Urinary bladder (tissue), 4 donors: ENCODE results near the gene PHKG2. TPM values are rescaled to one million over a fixed set of nuclear protein-coding genes. Genes with fewer than 3 reads are reported as not detected.

Experiments used
- DNase-seq: peaks from one replicate; pipeline ENCODE4 v3.0.0-alpha.2; 2015; ENCODE audit errors: extremely low spot score
- H3K27ac ChIP-seq: one replicate; pipeline ENCODE4 v1.5.1; 2013; ENCODE audit warnings: low read depth, mild to moderate bottlenecking, moderate library complexity
- H3K36me3 ChIP-seq: one replicate; pipeline ENCODE4 v1.6.1; 2013; ENCODE audit warnings: mild to moderate bottlenecking, moderate library complexity; ENCODE audit not compliant: insufficient read depth
- H3K4me1 ChIP-seq: one replicate; pipeline ENCODE4 v1.6.1; 2013; ENCODE audit warnings: mild to moderate bottlenecking, moderate library complexity; ENCODE audit not compliant: insufficient read depth
- H3K4me3 ChIP-seq: one replicate; pipeline ENCODE4 v1.5.1; 2013; ENCODE audit warnings: low read depth, low read length
- WGBS: extraction: QIAGEN DNeasy Blood & Tissue Kit; methylation state at CpG from one replicate; pipeline ENCODE4 v1.1.7; 2013; 5-methylcytosine and 5-hydroxymethylcytosine counted together
- polyA plus RNA-seq: library from polyadenylated mRNA; stranded (reverse); fragments of 200-250 nt; gene quantifications from one replicate; pipeline ENCODE4 v1.2.3, GENCODE V29; 2013
- small RNA-seq: library from RNA; depleted of rRNA; stranded (forward); fragments of <200 nt; gene quantifications from one replicate; pipeline ENCODE3, GENCODE V24; 2014
- total RNA-seq: library from RNA; depleted of rRNA; stranded (reverse); fragments of >200 nt; gene quantifications from one replicate; pipeline ENCODE4 v1.2.3, GENCODE V29; 2014
- donor health status: healthy with polysubstance abuse.
- donor health status: healthy.

The PHKG2 gene
- total and polyA plus RNA-seq, 2 donors: 9.1 to 28.9 TPM

DNA sequence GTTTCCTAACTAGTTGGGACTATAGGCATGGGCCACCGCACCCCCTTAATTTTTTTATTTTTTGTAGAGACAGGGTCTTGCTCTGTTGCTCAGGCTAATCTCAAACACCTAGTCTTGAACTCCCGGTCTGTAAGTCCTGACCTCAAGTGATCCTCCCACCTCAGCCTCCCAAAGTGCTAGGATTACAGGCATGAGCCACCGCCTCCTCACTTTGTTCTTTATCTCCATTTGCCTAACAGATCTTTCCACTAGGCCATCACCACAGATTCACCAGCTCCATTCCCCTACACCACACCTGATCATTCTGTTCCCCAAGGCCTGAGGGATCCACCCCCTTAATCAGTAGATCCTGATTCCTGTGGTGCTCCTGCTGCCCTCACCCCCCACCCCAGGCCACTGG lies 46.4 kb downstream of the PHKG2 start:
- Histone ChIP-seq H3K36me3 (no peaks in the 10 kb centered on the region), H3K4me1 (no peaks in the 10 kb centered on the region), H3K27ac (no peak overlapping the region), H3K4me3 (no peak overlapping the region)
- 87% methylated on average over 3 of the region's 3 CpGs for WGBS
- no peak for DNase-seq

DNA sequence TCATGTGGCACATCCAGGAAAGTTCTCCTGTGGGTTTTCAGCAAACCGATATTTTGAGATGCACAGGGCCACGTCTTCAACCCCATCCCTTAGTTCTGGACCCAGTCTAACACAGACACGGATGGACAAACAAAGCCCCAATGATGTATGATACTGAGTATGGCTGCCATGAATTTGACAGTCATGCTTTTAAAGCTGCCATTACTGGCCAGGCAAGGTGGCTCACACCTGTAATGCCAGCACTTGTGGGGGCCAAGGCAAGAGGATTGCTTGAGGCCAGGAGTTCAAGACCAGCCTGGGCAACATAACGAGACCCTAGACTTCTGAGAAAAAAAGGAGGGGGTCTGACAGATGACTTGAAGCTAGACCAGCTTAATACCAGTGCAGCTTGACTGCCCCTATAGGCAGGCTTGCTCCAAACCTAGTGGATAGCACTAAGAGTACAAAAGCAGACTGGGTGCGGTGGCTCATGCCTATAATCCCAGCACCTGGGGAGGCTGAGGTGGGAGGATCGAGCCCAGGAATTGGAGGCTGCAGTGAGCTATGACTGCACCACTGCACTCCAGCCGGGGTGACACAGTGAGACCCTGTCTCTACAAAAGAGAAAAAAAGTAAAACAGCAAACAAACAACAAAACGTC lies 49.6 kb downstream of the PHKG2 start:
- no peaks in the 10 kb centered on the region for H3K36me3 ChIP-seq
- no peak overlapping the region for H3K4me3 ChIP-seq
- no peak for DNase-seq
- no peak overlapping the region for H3K27ac ChIP-seq
- H3K4me1 ChIP-seq: no peaks in the 10 kb centered on the region
- 71% methylated on average over 8 of the region's 8 CpGs for WGBS

Small RNA genes lying within 50 kb of the gene (small RNA-seq; reads per million reads assigned to genes)
- gene RNU6-1043P (not detected), gene SNORA30 (1.0 reads per million, percentile 76 among the genes with 10 or more reads in this experiment)

Other genes with a start within 250 kb of the PHKG2 start
- gene ZNF768, start 221.9 kb upstream of the PHKG2 start, total RNA-seq: 17.7 TPM
- gene ZNF768, start 221.9 kb upstream of the PHKG2 start, polyA plus RNA-seq: 50.6 TPM
- gene ZNF747, start 213.6 kb upstream of the PHKG2 start, total RNA-seq: 13.3 TPM
- gene ZNF747, start 213.6 kb upstream of the PHKG2 start, polyA plus RNA-seq: 11.9 TPM
- gene ZNF764, start 190.1 kb upstream of the PHKG2 start, total RNA-seq: 5.7 TPM
- gene ZNF764, start 190.1 kb upstream of the PHKG2 start, polyA plus RNA-seq: 8.1 TPM
- gene ZNF688, start 176.7 kb upstream of the PHKG2 start, total RNA-seq: 10.0 TPM
- 15.6 TPM for gene ZNF688, start 176.7 kb upstream of the PHKG2 start, polyA plus RNA-seq
- gene ZNF785, start 162.7 kb upstream of the PHKG2 start, total RNA-seq: 15.7 TPM
- 7.5 TPM for gene ZNF785, start 162.7 kb upstream of the PHKG2 start, polyA plus RNA-seq
- 5.6 TPM for gene ZNF689, start 138.0 kb upstream of the PHKG2 start, total RNA-seq
- 8.8 TPM for gene ZNF689, start 138.0 kb upstream of the PHKG2 start, polyA plus RNA-seq
- gene PRR14, start 97.5 kb upstream of the PHKG2 start, total RNA-seq: 6.9 TPM
- 55.3 TPM for gene PRR14, start 97.5 kb upstream of the PHKG2 start, polyA plus RNA-seq
- 18.8 TPM for gene FBRS, start 90.0 kb upstream of the PHKG2 start, total RNA-seq
- 52.3 TPM for gene FBRS, start 90.0 kb upstream of the PHKG2 start, polyA plus RNA-seq
- gene SRCAP, start 49.3 kb upstream of the PHKG2 start, total RNA-seq: 15.0 TPM
- gene SRCAP, start 49.3 kb upstream of the PHKG2 start, polyA plus RNA-seq: 20.3 TPM
- 1.3 TPM for gene CFAP119, start 13.6 kb downstream of the PHKG2 start, total RNA-seq
- gene CFAP119, start 13.6 kb downstream of the PHKG2 start, polyA plus RNA-seq: 3.1 TPM
- 47.3 TPM for gene RNF40, start 13.9 kb downstream of the PHKG2 start, total RNA-seq
- gene RNF40, start 13.9 kb downstream of the PHKG2 start, polyA plus RNA-seq: 57.6 TPM
- 7.2 TPM for gene ZNF629, start 38.8 kb downstream of the PHKG2 start, total RNA-seq
- 11.2 TPM for gene ZNF629, start 38.8 kb downstream of the PHKG2 start, polyA plus RNA-seq
- gene BCL7C, start 145.7 kb downstream of the PHKG2 start, total RNA-seq: 31.7 TPM
- gene BCL7C, start 145.7 kb downstream of the PHKG2 start, polyA plus RNA-seq: 33.2 TPM
- gene CTF1, start 148.2 kb downstream of the PHKG2 start, total RNA-seq: 2.1 TPM
- gene CTF1, start 148.2 kb downstream of the PHKG2 start, polyA plus RNA-seq: 16.8 TPM
- 9.6 TPM for gene FBXL19, start 175.1 kb downstream of the PHKG2 start, total RNA-seq
- 15.2 TPM for gene FBXL19, start 175.1 kb downstream of the PHKG2 start, polyA plus RNA-seq
- gene ORAI3, start 200.6 kb downstream of the PHKG2 start, total RNA-seq: 16.7 TPM
- 39.7 TPM for gene ORAI3, start 200.6 kb downstream of the PHKG2 start, polyA plus RNA-seq
- 2.9 TPM for gene SETD1A, start 209.3 kb downstream of the PHKG2 start, total RNA-seq
- 14.6 TPM for gene SETD1A, start 209.3 kb downstream of the PHKG2 start, polyA plus RNA-seq
- gene HSD3B7, start 236.8 kb downstream of the PHKG2 start, total RNA-seq: 11.0 TPM
- gene HSD3B7, start 236.8 kb downstream of the PHKG2 start, polyA plus RNA-seq: 20.3 TPM